Measurements from ENCODE around the gene WTIP.

- TF ChIP-seq CTCF (IDR thresholded peaks at IDR 0.05) (no peak), TCF7L2 (IDR thresholded peaks at IDR 0.05; ENCODE audit: low read depth, low read length) (no peak), POLR2AphosphoS5 (IDR thresholded peaks at IDR 0.05; ENCODE audit: low read depth, low read length) (no peak), REST (IDR thresholded peaks at IDR 0.05; ENCODE audit: insufficient read depth in 1 of 2, low read depth in 2 of 2, low read length in 1 of 2) (no peak)
Observed at GRCh38 chr19:34457446-34457845, 24.1 kb upstream of the WTIP start.
